Measurements from ENCODE around the gene ACTR10.
"Not testable (repeated sequence)": the region's sequence is repeated elsewhere in the genome, so short reads cannot be mapped to it uniquely, and the experiment has no call there.

Gene ACTR10

GRCh38 chr14:58227096-58227819, 27.3 kb downstream of the ACTR10 start:
- DNase-seq, result no peak

GRCh38 chr14:58238252-58239243, 38.6 kb downstream of the ACTR10 start:
- DNase-seq, result no peak

GRCh38 chr14:58239244-58240195, 39.6 kb downstream of the ACTR10 start:
- DNase-seq, result peak; percentile 81

- DNase-seq, result no peak
Measured at GRCh38 chr14:58243790-58244555, 44.0 kb downstream of the ACTR10 start.

GRCh38 chr14:58244556-58245387, 44.8 kb downstream of the ACTR10 start, which contains the start of gene PSMA3:
Gene PSMA3 (plus strand): TSS chr14:58244843. CDS start chr14:58244921, 78 bp downstream.
- peak; percentile 98 for DNase-seq

- no peak for DNase-seq
Measured at GRCh38 chr14:58245562-58245961, 45.6 kb downstream of the ACTR10 start.

GRCh38 chr14:58249611-58250010, 49.7 kb downstream of the ACTR10 start:
- no peak for DNase-seq

GRCh38 chr14:58258156-58258555, 58.2 kb downstream of the ACTR10 start:
- DNase-seq, result no peak

- not testable (repeated sequence) for DNase-seq
Measured at GRCh38 chr14:58262005-58262404, 62.1 kb downstream of the ACTR10 start.

- DNase-seq, result no peak
Measured at GRCh38 chr14:58265401-58265800, 65.5 kb downstream of the ACTR10 start.

- DNase-seq, result no peak
Measured at GRCh38 chr14:58270628-58271027, 70.7 kb downstream of the ACTR10 start.

- no peak for DNase-seq
Measured at GRCh38 chr14:58272588-58273372, 72.8 kb downstream of the ACTR10 start.

GRCh38 chr14:58274881-58275280, 74.9 kb downstream of the ACTR10 start:
- no peak for DNase-seq

- DNase-seq, result no peak
Measured at GRCh38 chr14:58275527-58276190, 75.7 kb downstream of the ACTR10 start.

- no peak for DNase-seq
Measured at GRCh38 chr14:58276208-58276607, 76.3 kb downstream of the ACTR10 start.

GRCh38 chr14:58278177-58278576, 78.2 kb downstream of the ACTR10 start:
- DNase-seq, result no peak

- peak; percentile 35 for DNase-seq
Measured at GRCh38 chr14:58280954-58281787, 81.2 kb downstream of the ACTR10 start.

GRCh38 chr14:58281969-58282368, 82.0 kb downstream of the ACTR10 start:
- DNase-seq, result no peak

All from stimulated activated CD4-positive, alpha-beta T cell treated with anti-CD3 and anti-CD28 coated beads, Interleukin-1b, Interleukin-23, amount 100 ng/mL, for 48 hours (primary cell).